Cerebellar cortex (tissue), 1 donor: ENCODE results near the gene COX6B2.

ENCODE experiments used
- DNase-seq: peaks from one replicate; pipeline ENCODE4 v3.0.0-alpha.2; 2015; ENCODE audit warnings: low spot score

The COX6B2 gene

DNA sequence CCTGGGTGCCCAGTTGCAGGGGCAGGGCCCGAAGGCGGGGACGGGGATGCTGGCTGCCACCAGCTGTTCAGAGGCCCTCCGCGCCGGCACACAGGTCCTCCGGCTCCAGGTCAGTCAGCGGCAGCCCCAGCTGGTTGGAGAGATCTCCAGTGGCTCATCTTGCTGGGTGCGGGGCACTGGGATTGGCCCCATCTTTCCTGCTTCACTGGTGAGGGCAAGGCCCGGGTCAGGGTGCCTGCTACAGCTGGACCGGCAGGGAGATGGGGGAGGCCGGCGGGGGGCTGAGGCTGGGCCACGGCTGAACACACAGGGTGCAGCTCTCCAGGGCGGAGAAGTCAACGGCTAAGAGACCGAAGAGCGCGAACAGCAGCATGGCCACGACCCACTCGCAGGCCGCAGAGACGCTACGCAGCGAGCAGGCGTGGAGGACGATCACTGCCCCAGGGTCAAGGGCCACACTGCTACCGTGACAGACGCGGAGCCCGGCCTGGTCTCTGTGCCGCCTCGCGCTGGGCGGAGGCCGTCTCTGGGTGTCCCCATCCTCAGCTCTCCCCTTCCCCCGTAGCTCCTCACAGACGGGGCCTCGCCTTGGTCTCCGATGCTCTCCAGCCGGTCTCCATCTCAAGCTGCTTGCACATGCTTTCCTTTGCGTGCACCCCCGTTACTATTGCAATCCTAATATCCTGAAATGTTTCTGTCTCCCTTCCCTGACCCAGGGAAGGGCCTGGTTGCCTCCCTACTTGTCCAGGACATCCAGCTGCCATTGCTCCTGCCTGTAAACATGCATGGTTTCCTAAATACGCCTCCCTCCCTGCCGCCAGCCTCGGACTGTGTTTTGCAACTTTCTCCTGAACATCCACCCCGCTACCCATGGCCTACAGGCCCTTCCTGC is 41.7 kb downstream of the COX6B2 start:
- DNase-seq = no peak

- DNase-seq = no peak
These were observed 42.7 kb downstream of the COX6B2 start for GRCh38 chr19:55311797-55312196.

- no peak for DNase-seq
These were observed 43.1 kb downstream of the COX6B2 start for GRCh38 chr19:55311397-55311796.

DNA sequence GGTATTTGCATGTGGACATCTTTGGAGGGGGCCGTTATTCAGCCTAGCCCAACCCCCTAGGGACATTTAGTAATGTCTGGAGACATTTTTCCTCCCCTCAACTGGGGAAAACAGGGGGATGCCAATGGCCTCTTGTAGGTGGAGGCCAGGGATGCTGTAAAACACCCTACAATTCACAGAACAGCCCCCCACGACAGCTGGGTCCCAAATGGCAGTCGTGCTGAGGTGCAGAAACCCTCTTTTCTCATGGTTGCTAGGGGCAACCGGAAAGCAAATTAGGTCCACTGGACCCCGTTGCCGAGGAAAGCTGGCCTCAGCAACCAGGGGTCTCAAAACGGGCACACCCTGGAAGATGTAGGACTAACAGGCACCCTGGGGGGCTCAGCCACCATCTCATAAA is 44.0 kb downstream of the COX6B2 start:
- DNase-seq = no peak

DNA sequence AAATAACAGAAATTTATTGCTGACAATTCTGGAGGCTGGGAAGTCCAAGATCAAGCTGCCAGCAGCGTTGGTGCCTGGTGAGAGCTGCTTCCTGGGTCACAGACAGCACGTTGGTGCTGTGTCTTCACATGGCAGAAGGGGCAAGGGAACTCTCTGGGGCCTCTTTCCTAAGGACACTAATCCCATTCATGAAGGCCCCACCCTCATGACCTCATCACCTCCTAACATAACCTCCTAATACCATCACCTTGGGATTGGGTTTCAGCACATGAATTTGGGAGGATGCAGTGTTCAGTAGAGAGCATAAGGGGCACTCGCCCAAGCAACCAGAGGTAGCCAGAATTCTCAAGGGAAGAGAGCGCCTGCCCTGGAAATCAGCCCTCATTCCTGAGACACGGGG is 45.1 kb downstream of the COX6B2 start:
- DNase-seq = no peak

GRCh38 chr19:55308281-55308680 is 46.2 kb downstream of the COX6B2 start:
- DNase-seq = no peak

- no peak for DNase-seq
These were observed 47.8 kb downstream of the COX6B2 start for GRCh38 chr19:55306712-55307111.

- no peak for DNase-seq
These were observed 48.4 kb downstream of the COX6B2 start for GRCh38 chr19:55305983-55306562.

GRCh38 chr19:55305491-55305890 is 49.0 kb downstream of the COX6B2 start:
- peak; percentile 72 for DNase-seq

- DNase-seq = no peak
These were observed 49.5 kb downstream of the COX6B2 start for GRCh38 chr19:55304980-55305379.

- DNase-seq = peak; percentile 74
These were observed 50.1 kb downstream of the COX6B2 start for GRCh38 chr19:55304279-55304978.

GRCh38 chr19:55303477-55303876 is 51.0 kb downstream of the COX6B2 start:
- no peak for DNase-seq

DNA sequence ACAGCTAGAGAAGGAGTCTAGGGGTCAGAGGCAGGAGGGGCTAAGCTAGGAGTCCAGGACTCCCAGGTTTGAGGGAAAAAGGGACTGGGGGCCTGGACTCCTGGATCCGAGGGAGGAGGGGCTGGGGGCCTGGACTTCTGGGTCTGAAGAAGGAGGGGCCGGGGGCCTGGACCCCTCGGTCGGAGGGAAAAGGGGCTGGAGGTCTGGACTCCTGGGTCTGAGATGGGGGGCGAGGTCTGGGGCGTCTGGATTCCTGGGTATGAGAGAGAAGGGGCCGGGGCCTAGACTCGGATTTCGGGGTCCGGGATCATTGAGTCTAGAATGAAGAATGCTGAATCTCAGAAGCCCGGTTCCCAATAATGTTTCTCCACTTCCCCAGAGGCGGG is 52.2 kb downstream of the COX6B2 start:
- DNase-seq = no peak

DNA sequence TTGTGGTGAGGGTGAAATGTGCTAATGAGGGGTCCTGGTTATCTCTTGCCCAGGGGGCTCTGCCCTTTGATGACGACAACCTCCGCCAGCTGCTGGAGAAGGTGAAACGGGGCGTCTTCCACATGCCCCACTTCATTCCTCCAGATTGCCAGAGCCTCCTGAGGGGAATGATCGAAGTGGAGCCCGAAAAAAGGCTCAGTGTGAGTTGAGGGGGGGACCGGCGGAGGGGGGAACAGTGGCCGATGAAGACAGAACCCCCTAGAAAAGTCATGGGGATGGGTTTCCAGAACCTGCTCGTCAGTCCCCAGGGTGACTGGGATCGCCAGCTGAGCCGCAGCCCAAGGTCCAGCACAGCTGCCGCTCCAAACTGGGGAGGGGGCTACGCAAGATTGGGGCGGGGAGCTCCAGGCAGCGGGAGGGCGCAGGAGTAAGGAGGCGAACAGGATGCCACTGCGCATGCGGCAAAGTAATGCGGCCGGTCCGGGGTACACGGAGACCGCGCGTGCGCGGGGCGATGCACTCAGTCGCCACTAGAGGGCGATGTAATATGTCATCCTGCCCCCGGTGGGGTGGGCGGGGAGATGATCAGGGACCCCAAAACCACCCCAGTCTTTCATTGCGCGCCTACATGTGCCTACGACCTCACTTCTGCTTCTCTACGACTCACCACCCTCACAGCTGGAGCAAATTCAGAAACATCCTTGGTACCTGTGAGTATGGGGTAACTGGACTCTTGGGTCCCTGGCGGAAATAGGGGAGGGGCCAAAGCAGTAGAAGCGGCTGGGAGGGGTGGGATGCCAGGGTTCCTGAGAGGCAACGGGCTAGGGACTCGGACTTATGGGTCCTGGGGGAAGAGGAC is 52.8 kb downstream of the COX6B2 start:
- peak; percentile 79 for DNase-seq

DNA sequence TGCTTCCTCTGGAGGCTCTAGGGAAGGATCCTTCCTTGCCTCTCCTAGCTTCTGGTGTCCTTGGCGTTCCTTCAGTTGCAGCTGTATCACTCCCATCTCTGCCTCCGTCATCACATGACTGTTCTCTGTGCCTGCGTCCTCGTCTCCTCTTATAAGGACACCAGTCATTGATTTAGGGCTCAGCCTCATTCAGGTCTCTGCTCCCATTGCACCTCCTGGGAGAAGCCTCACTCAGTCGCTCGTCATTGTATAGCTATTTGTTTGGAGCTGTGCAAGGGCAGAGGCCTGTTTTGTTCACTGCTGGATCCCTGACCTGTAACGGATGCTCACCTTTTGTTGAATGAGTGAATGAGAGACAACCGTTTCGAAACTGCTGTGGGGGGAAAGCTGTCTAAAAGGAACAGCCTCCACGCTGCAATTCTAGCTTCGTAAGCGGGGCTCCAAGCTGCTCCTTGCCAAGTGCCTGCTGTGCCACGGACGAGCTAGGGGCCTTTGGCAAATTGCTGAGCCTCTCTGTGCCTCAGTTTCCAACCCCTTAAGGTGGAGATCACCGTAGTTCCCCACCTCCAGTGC is 53.5 kb downstream of the COX6B2 start:
- no peak for DNase-seq

DNA sequence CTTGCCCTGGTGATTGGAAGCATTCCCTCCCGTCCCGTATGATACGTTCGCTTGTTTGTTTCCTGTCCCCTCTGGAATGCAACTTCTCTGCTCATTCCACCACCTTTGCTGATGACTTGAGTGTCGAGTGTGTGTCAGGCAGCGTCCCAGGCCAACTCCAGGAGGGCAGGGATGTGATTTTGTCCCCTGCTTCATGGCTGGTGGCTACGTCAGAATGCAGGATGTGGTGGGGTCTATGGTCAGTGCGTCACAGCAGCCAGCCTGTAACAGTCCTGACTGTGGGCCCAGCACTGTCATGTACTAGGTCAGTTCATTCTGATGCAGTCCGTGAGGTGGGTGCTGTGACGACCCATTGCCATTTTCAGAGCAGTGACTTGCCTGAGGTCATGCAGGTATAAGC is 54.5 kb downstream of the COX6B2 start:
- DNase-seq = no peak
